Gastroesophageal sphincter (tissue), 4 donors: ENCODE data around the gene CFAP77. TPM values are rescaled to one million over a fixed set of nuclear protein-coding genes. Genes with fewer than 3 reads are reported as not detected.

Experiments used
- ATAC-seq: fragments of 150-250 bp; one replicate; pipeline ENCODE4 v1.9.1; 2016; ENCODE audit warnings: mild to moderate bottlenecking, moderate library complexity
- H3K27ac ChIP-seq, 4 donors: fragments of 200-600 bp; sonication (generic) in 3 of 4; 1 replicate in 3 of 4; 2 replicates in 1 of 4; pipeline ENCODE4 v1.5.1; 2016 to 2019
- H3K27me3 ChIP-seq: fragments of 200-600 bp; sonication (generic); one replicate; pipeline ENCODE4 v1.5.1; 2019
- H3K36me3 ChIP-seq, 2 donors: fragments of 200-600 bp; sonication (generic); one replicate each; pipeline ENCODE4 v1.5.1; 2019; ENCODE audit warnings: control low read depth in 1 of 2
- H3K4me1 ChIP-seq, 3 donors: fragments of 200-600 bp; sonication (generic); 1 replicate in 2 of 3; 2 replicates in 1 of 3; pipeline ENCODE4 v1.5.1; 2016 to 2019; ENCODE audit warnings: control low read depth in 2 of 3
- H3K4me3 ChIP-seq, 2 donors: fragments of 200-600 bp; sonication (generic); one replicate each; pipeline ENCODE4 v1.5.1; 2019; ENCODE audit warnings: mild to moderate bottlenecking in 1 of 2, moderate library complexity in 1 of 2
- H3K9me3 ChIP-seq, 3 donors: fragments of 200-600 bp; sonication (generic); one replicate each; pipeline ENCODE4 v1.5.1; 2017 to 2019; ENCODE audit warnings: control low read depth in 2 of 3
- EP300 ChIP-seq: sonication (generic); formaldehyde crosslinking; IDR thresholded peaks from one replicate; pipeline ENCODE4 v1.6.1; 2017; ENCODE audit warnings: antibody characterized with exemption, mild to moderate bottlenecking
- POLR2A ChIP-seq, 2 donors: fragments of 450-650 bp; IDR thresholded peaks; one replicate each; pipeline ENCODE4 v1.6.1; 2017; ENCODE audit warnings: antibody characterized with exemption in 2 of 2, mild to moderate bottlenecking in 2 of 2, moderate library complexity in 1 of 2
- POLR2AphosphoS5 ChIP-seq: sonication (generic); formaldehyde crosslinking; IDR thresholded peaks from one replicate; pipeline ENCODE4 v1.6.1; 2017; ENCODE audit warnings: antibody characterized with exemption
- WGBS, 2 donors: methylation state at CpG; one replicate each; pipeline ENCODE4 v1.1.5; 2018; ENCODE audit warnings: low coverage in 1 of 2; 5-methylcytosine and 5-hydroxymethylcytosine counted together
- total RNA-seq, 4 donors: library from RNA; depleted of rRNA; stranded (reverse); fragments of >200 nt; gene quantifications; one replicate each; pipeline ENCODE4 v1.1.0, GENCODE V29; 2016
- TF ChIP-seq, protein P1 (sequence below), 4 experiments: fragments of 200-600 bp in 2 of 4; fragments of 450-650 bp in 2 of 4; sonication (generic) in 1 of 4; IDR thresholded peaks; one replicate each; pipeline ENCODE4 v1.5.1; 2017 to 2019; ENCODE audit warnings: antibody characterized with exemption in 4 of 4, mild to moderate bottlenecking in 2 of 4, moderate library complexity in 2 of 4

Gene CFAP77
- total RNA-seq, 4 donors from 2014 or later: not detected

DNA sequence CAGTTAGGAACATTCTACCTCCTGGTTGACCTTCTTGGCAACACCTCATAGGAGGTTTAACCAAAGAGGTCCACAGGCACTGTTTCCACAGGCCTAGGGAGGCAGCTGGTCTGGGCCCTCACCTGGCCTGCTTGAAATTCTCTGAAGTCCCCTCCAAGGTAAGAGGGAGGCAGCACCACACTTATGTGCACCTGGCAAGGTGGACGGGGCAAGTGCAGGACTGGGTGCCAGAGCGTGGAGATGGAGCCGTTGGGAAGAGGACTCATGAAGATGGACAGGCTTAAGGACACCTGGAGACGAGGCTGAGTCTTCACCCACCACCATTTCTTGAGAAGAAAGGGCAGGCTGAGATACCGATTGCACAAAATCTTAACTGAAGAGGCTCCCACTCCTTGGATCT is 165.8 kb downstream of the CFAP77 start:
- WGBS, 2 donors: 74% methylated on average over 5 of the region's 5 CpGs; no CpG with 5 or more reads in 1 of the 2 donors
- peaks cover 99% of the 10 kb centered on the region for H3K27me3 ChIP-seq
- no peak for TF ChIP-seq EP300
- TF ChIP-seq POLR2A (IDR thresholded peaks at IDR 0.05): no peak
- TF ChIP-seq, protein P1, sequence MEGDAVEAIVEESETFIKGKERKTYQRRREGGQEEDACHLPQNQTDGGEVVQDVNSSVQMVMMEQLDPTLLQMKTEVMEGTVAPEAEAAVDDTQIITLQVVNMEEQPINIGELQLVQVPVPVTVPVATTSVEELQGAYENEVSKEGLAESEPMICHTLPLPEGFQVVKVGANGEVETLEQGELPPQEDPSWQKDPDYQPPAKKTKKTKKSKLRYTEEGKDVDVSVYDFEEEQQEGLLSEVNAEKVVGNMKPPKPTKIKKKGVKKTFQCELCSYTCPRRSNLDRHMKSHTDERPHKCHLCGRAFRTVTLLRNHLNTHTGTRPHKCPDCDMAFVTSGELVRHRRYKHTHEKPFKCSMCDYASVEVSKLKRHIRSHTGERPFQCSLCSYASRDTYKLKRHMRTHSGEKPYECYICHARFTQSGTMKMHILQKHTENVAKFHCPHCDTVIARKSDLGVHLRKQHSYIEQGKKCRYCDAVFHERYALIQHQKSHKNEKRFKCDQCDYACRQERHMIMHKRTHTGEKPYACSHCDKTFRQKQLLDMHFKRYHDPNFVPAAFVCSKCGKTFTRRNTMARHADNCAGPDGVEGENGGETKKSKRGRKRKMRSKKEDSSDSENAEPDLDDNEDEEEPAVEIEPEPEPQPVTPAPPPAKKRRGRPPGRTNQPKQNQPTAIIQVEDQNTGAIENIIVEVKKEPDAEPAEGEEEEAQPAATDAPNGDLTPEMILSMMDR (IDR thresholded peaks at IDR 0.05): no peak
- TF ChIP-seq POLR2AphosphoS5: no peak

DNA sequence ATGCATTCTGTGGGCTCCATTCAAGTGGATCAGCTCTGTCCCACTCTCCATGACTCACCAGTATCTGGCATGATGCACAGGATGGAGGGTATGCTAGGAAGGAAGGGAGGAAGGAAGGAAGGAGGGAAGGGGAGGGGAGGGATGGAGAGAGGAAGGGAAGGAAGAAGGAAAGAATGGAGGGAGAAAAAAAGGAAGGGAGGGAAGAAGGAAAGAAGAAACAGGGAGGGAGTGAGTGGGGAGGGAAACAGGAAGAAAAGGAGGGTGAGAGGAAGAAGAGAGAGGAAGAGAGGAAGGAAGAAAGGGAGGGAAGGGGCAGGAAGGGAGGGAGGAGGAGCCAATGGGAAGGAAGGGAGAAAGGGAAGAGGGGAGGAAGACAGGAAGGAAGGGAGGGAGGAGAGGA is 167.1 kb downstream of the CFAP77 start:
- Histone ChIP-seq H3K4me3 (no peak overlapping the region), H3K27ac (no peak overlapping the region), H3K9me3 (no peaks in the 10 kb centered on the region), H3K4me1 (peaks cover 0 to 18% (median 5%) of the 10 kb centered on the region in 3 donors), H3K36me3 (no peaks in the 10 kb centered on the region), H3K27me3 (peaks cover 100% of the 10 kb centered on the region)
- TF ChIP-seq POLR2AphosphoS5 (no peak), EP300 (no peak), POLR2A (IDR thresholded peaks at IDR 0.05) (no peak)
- TF ChIP-seq, protein P1 (IDR thresholded peaks at IDR 0.05): no peak
- ATAC-seq: no peak

More for the DNA sequence above, 165.8 kb downstream of the CFAP77 start:
- H3K36me3 ChIP-seq: no peaks in the 10 kb centered on the region
- peaks cover 0 to 5% (median 0%) of the 10 kb centered on the region in 3 donors for H3K4me1 ChIP-seq
- H3K9me3 ChIP-seq: no peaks in the 10 kb centered on the region
- H3K4me3 ChIP-seq: no peak overlapping the region
- H3K27ac ChIP-seq: no peak overlapping the region
- no peak for ATAC-seq

DNA sequence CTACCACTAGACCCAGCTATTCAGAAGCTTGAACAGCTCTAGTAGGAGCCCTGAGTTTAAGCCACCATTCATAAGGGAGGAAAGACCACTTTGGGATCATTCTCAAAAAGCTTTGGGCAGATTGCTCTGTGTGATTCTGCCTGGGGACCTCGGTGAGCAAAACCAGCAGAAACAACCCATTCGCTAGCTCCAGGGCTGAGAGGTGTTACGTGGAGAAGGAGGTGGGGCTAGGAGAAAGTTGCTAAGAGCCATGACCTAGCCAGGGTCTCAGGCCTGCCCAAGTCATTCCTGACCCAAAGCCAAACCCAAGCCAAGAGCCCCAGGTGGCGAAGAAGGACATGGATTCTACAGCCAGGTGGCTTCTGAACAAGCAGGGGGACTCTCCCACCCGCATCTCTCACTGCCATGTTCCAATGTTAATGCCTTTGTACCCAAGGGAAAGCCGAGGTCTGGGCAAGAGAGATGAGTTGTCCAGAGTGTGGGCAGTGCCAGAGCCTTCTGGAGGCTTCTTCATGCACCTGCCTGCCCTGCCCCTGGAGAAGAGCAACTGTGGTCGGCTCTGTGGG is 168.4 kb downstream of the CFAP77 start:
- Histone ChIP-seq H3K9me3 (no peaks in the 10 kb centered on the region), H3K36me3 (no peaks in the 10 kb centered on the region), H3K4me1 (peaks cover 0 to 24% (median 5%) of the 10 kb centered on the region in 3 donors), H3K4me3 (no peak overlapping the region), H3K27me3 (peaks cover 100% of the 10 kb centered on the region), H3K27ac (no peak overlapping the region)
- no peak for TF ChIP-seq EP300
- no peak for TF ChIP-seq POLR2A (IDR thresholded peaks at IDR 0.05)
- TF ChIP-seq, protein P1 (IDR thresholded peaks at IDR 0.05): no peak
- WGBS, 2 donors: no CpG with 5 or more reads among the region's 7 CpGs
- ATAC-seq: no peak

DNA sequence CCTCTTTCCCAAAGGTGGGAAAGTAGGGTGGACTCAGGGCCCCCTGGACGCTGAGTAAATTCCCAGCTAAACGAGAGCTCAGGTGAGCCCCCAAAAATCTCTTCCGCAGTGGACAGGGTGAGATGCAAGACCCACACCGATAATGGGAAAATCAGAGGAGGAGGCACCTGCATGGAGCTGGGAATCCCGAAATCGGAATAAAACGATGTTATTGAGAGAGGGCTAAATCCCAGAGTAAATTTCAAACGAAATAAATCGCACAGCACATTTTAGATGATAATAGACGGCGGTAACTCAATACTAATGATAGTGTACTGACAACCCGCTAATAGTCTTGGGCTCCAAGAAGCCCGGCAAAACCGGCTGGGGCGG is 169.4 kb downstream of the CFAP77 start:
- TF ChIP-seq EP300 (no peak), POLR2A (IDR thresholded peaks at IDR 0.05) (no peak)
- TF ChIP-seq, protein P1 (IDR thresholded peaks at IDR 0.05): no peak
- Histone ChIP-seq H3K27me3 (peaks cover 100% of the 10 kb centered on the region), H3K4me3 (no peak overlapping the region), H3K27ac (no peak overlapping the region), H3K36me3 (no peaks in the 10 kb centered on the region), H3K9me3 (no peaks in the 10 kb centered on the region), H3K4me1 (peaks cover 0 to 24% (median 5%) of the 10 kb centered on the region in 3 donors)
- WGBS, 2 donors: 6 to 7% methylated on average over 3 to 14 of the region's 15 CpGs
- ATAC-seq: no peak

DNA sequence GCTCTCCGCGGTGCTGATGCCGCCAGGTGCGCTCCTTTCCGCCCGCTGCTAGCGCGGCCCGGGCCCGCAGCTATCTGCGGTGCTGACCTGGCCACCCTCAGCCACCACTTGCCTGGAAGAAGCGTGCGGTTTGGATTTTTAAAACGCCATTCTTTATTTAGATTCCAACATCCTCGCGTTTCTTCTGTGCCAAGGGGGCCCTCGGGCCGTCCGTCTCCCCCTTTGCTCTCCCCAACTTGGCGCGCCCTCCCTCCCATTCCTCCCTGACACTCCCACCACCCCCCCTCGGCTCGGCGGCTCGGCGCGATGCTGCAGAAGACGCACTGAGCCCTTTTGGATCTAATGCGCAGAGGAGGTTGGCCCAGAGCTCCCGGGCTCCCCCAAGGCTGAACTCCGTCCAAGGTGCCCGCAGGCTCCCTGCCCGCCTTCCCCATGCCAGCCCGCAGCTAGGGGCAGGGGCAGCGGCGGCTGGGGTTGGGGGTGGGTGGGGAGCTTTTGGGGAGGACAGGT is 172.3 kb downstream of the CFAP77 start, which contains the start of gene BARHL1:
Gene BARHL1, plus strand, starts transcription at position 331 of the 510 bp plus-strand sequence. CDS start 192 bp downstream, outside the sequence.
- no peak for ATAC-seq
- H3K27ac ChIP-seq: no peak within 1 kb of the TSS
- H3K4me1 ChIP-seq: peaks cover 0 to 33% (median 5%) of the 10 kb centered on the region in 3 donors
- H3K27me3 ChIP-seq: peaks cover 100% of the 10 kb centered on the region
- TF ChIP-seq POLR2A (IDR thresholded peaks at IDR 0.05): no peak
- no peak for TF ChIP-seq EP300
- TF ChIP-seq, protein P1 (IDR thresholded peaks at IDR 0.05): no peak
- no peaks in the 10 kb centered on the region for H3K9me3 ChIP-seq
- no peaks in the 10 kb centered on the region for H3K36me3 ChIP-seq
- WGBS, 2 donors: 0% methylated on average over 8 to 14 of the region's 36 CpGs
- H3K4me3 ChIP-seq: peak within 1 kb of the TSS in 1 of 2 donors; percentile 43
